PFSK-1 (cell line): ENCODE measurements around the gene SIDT2.

Experiments
- POLR2AphosphoS5 ChIP-seq: IDR thresholded peaks from 2 replicates; pipeline ENCODE4 v1.6.1; 2012; ENCODE audit warnings: low read depth, mild to moderate bottlenecking, control low read depth, low read length, moderate library complexity
- SIN3A ChIP-seq: IDR thresholded peaks from 2 replicates; pipeline ENCODE4 v1.6.1; 2012; ENCODE audit warnings: mild to moderate bottlenecking, low read length, moderate library complexity, borderline replicate concordance; ENCODE audit not compliant: insufficient read depth
- TAF1 ChIP-seq: IDR thresholded peaks from 2 replicates; pipeline ENCODE4 v1.6.1; 2012; ENCODE audit warnings: low read length, control low read depth, borderline replicate concordance; ENCODE audit not compliant: insufficient read depth
- TF ChIP-seq, protein P1 (sequence below), 2 experiments: IDR thresholded peaks; 2 replicates each; pipeline versions ENCODE4 v1.6.1 to v1.8.0; 2011 to 2012; ENCODE audit warnings: low read depth in 2 of 2, low read length in 2 of 2, control low read depth in 1 of 2, inconsistent platforms in 1 of 2, mild to moderate bottlenecking in 1 of 2, moderate library complexity in 1 of 2; ENCODE audit not compliant: insufficient read depth in 1 of 2

DNA sequence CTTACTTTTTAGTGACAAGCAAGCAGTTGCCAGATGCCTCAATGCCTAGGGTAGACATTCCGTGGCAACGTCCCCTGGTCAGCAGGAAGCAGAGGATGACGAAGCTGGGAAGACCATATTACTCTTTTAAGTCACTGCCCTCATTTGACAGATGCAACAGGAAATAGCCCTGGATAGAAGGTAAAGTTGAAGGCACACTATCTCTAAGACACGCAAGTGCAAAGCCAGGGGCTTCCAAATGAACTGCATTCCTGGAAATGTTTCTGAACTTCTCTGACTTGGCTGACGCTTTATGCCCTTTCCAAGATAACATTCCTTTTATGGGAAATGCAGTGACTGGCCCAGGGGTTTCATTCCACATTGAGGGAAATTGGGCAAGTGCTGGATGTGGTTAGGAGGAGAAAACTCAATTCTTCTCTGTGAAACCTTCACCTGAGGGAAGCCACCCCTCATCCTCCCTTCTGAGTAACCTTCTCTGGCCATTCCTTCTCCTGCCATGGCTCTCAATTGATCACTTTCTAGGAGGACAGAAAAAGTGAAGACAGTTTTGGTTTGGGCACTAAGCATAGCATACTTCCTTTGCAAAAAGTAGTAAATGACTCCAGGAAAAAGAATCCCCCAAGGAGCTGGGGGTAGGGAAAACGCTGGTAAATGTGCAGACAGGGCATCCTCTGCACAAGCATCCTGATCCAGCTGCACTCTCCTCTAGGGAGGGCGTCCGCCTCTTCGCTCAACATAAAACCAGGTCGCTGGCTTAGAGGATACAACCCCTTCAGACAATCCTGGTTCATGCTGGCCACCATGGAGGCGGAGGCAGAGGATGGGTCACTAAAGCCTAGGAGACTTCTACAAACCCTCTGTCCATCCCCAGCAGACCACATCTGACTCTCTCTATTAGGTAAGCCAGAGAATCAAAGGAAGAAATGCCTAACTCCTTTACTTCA lies 38.9 kb downstream of the SIDT2 start:
- TF ChIP-seq, protein P1, sequence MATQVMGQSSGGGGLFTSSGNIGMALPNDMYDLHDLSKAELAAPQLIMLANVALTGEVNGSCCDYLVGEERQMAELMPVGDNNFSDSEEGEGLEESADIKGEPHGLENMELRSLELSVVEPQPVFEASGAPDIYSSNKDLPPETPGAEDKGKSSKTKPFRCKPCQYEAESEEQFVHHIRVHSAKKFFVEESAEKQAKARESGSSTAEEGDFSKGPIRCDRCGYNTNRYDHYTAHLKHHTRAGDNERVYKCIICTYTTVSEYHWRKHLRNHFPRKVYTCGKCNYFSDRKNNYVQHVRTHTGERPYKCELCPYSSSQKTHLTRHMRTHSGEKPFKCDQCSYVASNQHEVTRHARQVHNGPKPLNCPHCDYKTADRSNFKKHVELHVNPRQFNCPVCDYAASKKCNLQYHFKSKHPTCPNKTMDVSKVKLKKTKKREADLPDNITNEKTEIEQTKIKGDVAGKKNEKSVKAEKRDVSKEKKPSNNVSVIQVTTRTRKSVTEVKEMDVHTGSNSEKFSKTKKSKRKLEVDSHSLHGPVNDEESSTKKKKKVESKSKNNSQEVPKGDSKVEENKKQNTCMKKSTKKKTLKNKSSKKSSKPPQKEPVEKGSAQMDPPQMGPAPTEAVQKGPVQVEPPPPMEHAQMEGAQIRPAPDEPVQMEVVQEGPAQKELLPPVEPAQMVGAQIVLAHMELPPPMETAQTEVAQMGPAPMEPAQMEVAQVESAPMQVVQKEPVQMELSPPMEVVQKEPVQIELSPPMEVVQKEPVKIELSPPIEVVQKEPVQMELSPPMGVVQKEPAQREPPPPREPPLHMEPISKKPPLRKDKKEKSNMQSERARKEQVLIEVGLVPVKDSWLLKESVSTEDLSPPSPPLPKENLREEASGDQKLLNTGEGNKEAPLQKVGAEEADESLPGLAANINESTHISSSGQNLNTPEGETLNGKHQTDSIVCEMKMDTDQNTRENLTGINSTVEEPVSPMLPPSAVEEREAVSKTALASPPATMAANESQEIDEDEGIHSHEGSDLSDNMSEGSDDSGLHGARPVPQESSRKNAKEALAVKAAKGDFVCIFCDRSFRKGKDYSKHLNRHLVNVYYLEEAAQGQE (IDR thresholded peaks at IDR 0.05; ENCODE audit: insufficient read depth in 1 of 2, low read depth in 2 of 2, low read length in 2 of 2) = no peak
- TF ChIP-seq SIN3A (no peak), TAF1 (no peak), POLR2AphosphoS5 (no peak)
